ENCODE results near the gene QRFP. TPM values are rescaled to one million over a fixed set of nuclear protein-coding genes. Genes with fewer than 3 reads are reported as not detected.

Gene QRFP
- total RNA-seq, 1 donor = not detected

DNA sequence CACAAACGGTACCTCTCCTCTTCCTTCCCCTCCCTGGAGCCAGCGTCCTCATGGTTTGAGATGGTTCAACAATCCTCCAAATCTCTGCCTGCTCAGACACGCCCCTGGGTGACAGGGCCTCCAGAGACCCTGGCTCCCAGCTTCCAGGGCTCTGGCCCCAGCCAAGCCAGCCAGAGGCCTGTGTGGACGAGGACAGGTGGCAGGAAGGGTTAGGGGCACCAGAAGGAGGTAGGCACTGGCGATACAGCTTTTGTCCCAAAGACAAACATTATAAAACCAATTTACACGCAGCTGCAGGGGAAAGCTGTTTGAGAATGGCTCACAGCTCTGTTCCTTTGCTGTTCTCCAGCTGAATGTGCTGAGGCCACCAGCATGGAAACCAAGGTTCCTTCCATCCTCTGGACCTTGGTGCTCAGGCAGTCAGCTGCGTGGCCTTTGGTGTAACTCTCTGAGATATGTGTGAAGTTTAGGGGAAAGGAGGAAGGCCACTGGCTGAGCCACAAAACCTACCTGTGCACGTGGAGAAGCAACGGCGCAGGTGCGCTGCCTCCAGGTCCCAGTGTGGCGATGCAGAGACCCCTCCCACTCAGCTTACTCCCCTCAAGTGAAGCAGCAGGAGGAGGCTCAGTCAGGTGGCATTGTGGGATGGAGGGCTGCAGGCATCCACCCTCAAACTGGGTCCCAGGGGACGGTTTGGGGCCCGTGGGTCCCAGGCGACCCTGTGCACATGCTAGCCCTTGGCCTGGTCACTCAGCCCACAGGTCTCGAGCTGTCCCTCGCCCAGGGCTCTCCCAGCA lies 4.3 kb upstream of the QRFP start:
- H3K27me3 ChIP-seq (ENCODE audit: insufficient read depth, low read length) = no peaks in the 10 kb centered on the region
- H3K36me3 ChIP-seq (ENCODE audit: insufficient read depth, low read length) = no peaks in the 10 kb centered on the region
- peaks cover 4% of the 10 kb centered on the region for H3K4me1 ChIP-seq (ENCODE audit: insufficient read depth, low read length)
- H3K4me2 ChIP-seq (ENCODE audit: insufficient read depth, low read length) = no peak overlapping the region
- no peak overlapping the region for H3K4me3 ChIP-seq (ENCODE audit: insufficient read depth, low read length)
- peaks cover 10% of the 10 kb centered on the region for H4K20me1 ChIP-seq (ENCODE audit: insufficient read depth, low read length)
- peak; percentile 80 for DNase-seq (ENCODE audit: insufficient read length, low spot score, missing footprints)
- H3K9me3 ChIP-seq (ENCODE audit: low read depth, low read length) = no peaks in the 10 kb centered on the region
- H2AFZ ChIP-seq (ENCODE audit: low read length) = no peak overlapping the region
- no peak overlapping the region for H3K27ac ChIP-seq (ENCODE audit: low read depth, low read length)
- no peaks in the 10 kb centered on the region for H3K79me2 ChIP-seq (ENCODE audit: insufficient read depth, low read length)
- no peak for TF ChIP-seq CTCF (IDR thresholded peaks at IDR 0.05; ENCODE audit: extremely low read depth, low read depth, low read length)

DNA sequence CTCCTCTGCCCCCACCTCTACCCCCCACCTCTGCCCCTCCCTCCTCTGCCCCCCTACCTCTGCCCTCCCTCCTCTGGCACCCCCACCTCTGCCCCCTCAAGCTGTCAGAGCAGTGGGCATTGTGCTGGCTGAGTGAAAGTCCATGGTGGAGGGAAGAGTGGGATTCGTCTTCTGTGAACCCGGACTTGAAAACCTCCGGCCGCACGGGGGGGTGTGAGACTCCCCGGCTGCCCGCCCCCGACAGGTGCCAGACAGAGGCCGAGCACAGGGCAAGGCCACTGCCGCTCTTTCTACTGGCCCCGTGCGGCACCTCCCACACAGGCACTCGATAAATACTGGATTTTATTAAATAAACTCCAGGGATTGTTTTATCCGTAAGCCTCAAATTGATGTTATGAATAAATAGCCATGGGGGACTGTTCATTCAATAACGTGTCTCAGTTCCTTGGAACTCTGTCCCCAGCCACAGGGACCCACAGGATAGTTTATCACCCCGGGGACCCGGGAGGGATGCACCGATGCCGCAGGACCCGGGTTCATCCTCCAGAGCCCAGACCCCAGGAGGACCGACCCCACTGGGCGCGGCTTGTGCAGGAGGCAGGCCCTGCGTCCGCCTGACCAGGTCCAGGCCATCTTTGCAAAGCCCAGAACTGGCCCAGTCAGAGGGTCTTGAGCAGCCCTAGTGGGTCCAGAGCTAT lies 2.6 kb upstream of the QRFP start:
- no peaks in the 10 kb centered on the region for H3K36me3 ChIP-seq (ENCODE audit: insufficient read depth, low read length)
- H3K27me3 ChIP-seq (ENCODE audit: insufficient read depth, low read length) = no peaks in the 10 kb centered on the region
- no peaks in the 10 kb centered on the region for H3K79me2 ChIP-seq (ENCODE audit: insufficient read depth, low read length)
- peaks cover 24% of the 10 kb centered on the region for H4K20me1 ChIP-seq (ENCODE audit: insufficient read depth, low read length)
- no peak overlapping the region for H3K4me3 ChIP-seq (ENCODE audit: insufficient read depth, low read length)
- H3K4me2 ChIP-seq (ENCODE audit: insufficient read depth, low read length) = no peak overlapping the region
- peaks cover 4% of the 10 kb centered on the region for H3K4me1 ChIP-seq (ENCODE audit: insufficient read depth, low read length)
- DNase-seq (ENCODE audit: insufficient read length, low spot score, missing footprints) = peak; percentile 90
- no peak for TF ChIP-seq CTCF (IDR thresholded peaks at IDR 0.05; ENCODE audit: extremely low read depth, low read depth, low read length)
- no peak overlapping the region for H2AFZ ChIP-seq (ENCODE audit: low read length)
- H3K27ac ChIP-seq (ENCODE audit: low read depth, low read length) = no peak overlapping the region
- no peaks in the 10 kb centered on the region for H3K9me3 ChIP-seq (ENCODE audit: low read depth, low read length)

- TF ChIP-seq CTCF (IDR thresholded peaks at IDR 0.05; ENCODE audit: extremely low read depth, low read depth, low read length) = no peak
- peak; percentile 25 for DNase-seq (ENCODE audit: insufficient read length, low spot score, missing footprints)
- H3K79me2 ChIP-seq (ENCODE audit: insufficient read depth, low read length) = no peaks in the 10 kb centered on the region
- H3K27me3 ChIP-seq (ENCODE audit: insufficient read depth, low read length) = no peaks in the 10 kb centered on the region
- H2AFZ ChIP-seq (ENCODE audit: low read length) = no peak overlapping the region
- no peak overlapping the region for H3K27ac ChIP-seq (ENCODE audit: low read depth, low read length)
- H3K36me3 ChIP-seq (ENCODE audit: insufficient read depth, low read length) = peaks cover 2% of the 10 kb centered on the region
- H3K9me3 ChIP-seq (ENCODE audit: low read depth, low read length) = no peaks in the 10 kb centered on the region
- no peak overlapping the region for H3K4me3 ChIP-seq (ENCODE audit: insufficient read depth, low read length)
- H4K20me1 ChIP-seq (ENCODE audit: insufficient read depth, low read length) = peaks cover 24% of the 10 kb centered on the region
- H3K4me2 ChIP-seq (ENCODE audit: insufficient read depth, low read length) = no peak overlapping the region
- H3K4me1 ChIP-seq (ENCODE audit: insufficient read depth, low read length) = peaks cover 4% of the 10 kb centered on the region
Observed at GRCh38 chr9:130898552-130898852, 1.9 kb upstream of the QRFP start.

- H3K9me3 ChIP-seq (ENCODE audit: low read depth, low read length) = no peaks in the 10 kb centered on the region
- H4K20me1 ChIP-seq (ENCODE audit: insufficient read depth, low read length) = peaks cover 24% of the 10 kb centered on the region
- H3K4me2 ChIP-seq (ENCODE audit: insufficient read depth, low read length) = no peak overlapping the region
- no peak overlapping the region for H3K27ac ChIP-seq (ENCODE audit: low read depth, low read length)
- no peak for TF ChIP-seq CTCF (IDR thresholded peaks at IDR 0.05; ENCODE audit: extremely low read depth, low read depth, low read length)
- peaks cover 4% of the 10 kb centered on the region for H3K4me1 ChIP-seq (ENCODE audit: insufficient read depth, low read length)
- H2AFZ ChIP-seq (ENCODE audit: low read length) = no peak overlapping the region
- no peaks in the 10 kb centered on the region for H3K27me3 ChIP-seq (ENCODE audit: insufficient read depth, low read length)
- no peaks in the 10 kb centered on the region for H3K79me2 ChIP-seq (ENCODE audit: insufficient read depth, low read length)
- no peak overlapping the region for H3K4me3 ChIP-seq (ENCODE audit: insufficient read depth, low read length)
- DNase-seq (ENCODE audit: insufficient read length, low spot score, missing footprints) = peak; percentile 73
- H3K36me3 ChIP-seq (ENCODE audit: insufficient read depth, low read length) = peaks cover 7% of the 10 kb centered on the region
Observed at GRCh38 chr9:130897848-130898551, 1.4 kb upstream of the QRFP start.

Measured in osteoblast (primary cell).